ENCODE measurements around the gene PCDHGA1. TPM values are rescaled to one million over a fixed set of nuclear protein-coding genes. Genes with fewer than 3 reads are reported as not detected.
A peak's percentile ranks its signal among the peaks of the same experiment; 100 is the strongest.

The PCDHGA1 gene
- total and polyA plus RNA-seq, 2 donors (not counting 1 experiment from before 2014, with no cell fraction given) = 0.06 to 0.64 TPM

- Mint-ChIP-seq H3K4me1 (peaks cover 8% of the 10 kb centered on the region), H3K27ac (no peak within 1 kb of the TSS), H3K27me3 (peaks cover 52% of the 10 kb centered on the region), H3K9me3 (ENCODE audit: insufficient read depth) (peaks cover 12% of the 10 kb centered on the region), H3K4me3 (peak within 1 kb of the TSS; percentile 65)
- no peak within 1 kb of the TSS for H3K9ac ChIP-seq (ENCODE audit: low read length)
- no peaks in the 10 kb centered on the region for H4K20me1 ChIP-seq (ENCODE audit: control insufficient read depth, insufficient read depth, low read length, poor library complexity, severe bottlenecking)
- WGBS (ENCODE audit: insufficient coverage) = 40% methylated on average over 25 of the region's 27 CpGs
- ChIA-PET CTCF (interaction anchor here (0.6 to 2.0 kb wide), 4 partner anchors 34 to 641 kb away, joined by 3 to 5 read pairs (median 4); partner anchors contain the start of gene PCDHGB6), POLR2A (no interaction called here)
- H3K4me2 ChIP-seq (replicated peaks; ENCODE audit: low read depth, low read length, poor library complexity, severe bottlenecking) = peak within 1 kb of the TSS; percentile 14
- H3K4me3 ChIP-seq (ENCODE audit: control extremely low read depth in 1 of 5, extremely low read depth in 1 of 5, insufficient read depth in 1 of 5, low read depth in 2 of 5, low read length in 4 of 5) = peak within 1 kb of the TSS in 1 of 5 experiments; percentile 10
- H2AFZ ChIP-seq (ENCODE audit: insufficient read depth, low read depth, low read length, poor library complexity, severe bottlenecking) = peak within 1 kb of the TSS; percentile 38
- peaks cover 0 to 66% (median 33%) of the 10 kb centered on the region in 4 experiments for H3K27me3 ChIP-seq (replicated peaks in 1 of 4; ENCODE audit: control extremely low read depth in 1 of 4, control insufficient read depth in 3 of 4, insufficient read depth in 4 of 4, low read length in 3 of 4)
- no peak within 1 kb of the TSS for H3K27ac ChIP-seq (ENCODE audit: low read length in 2 of 2)
- intact Hi-C loops (cut with micrococcal nuclease) = no loop called here
- H3K9me3 ChIP-seq (ENCODE audit: control extremely low read depth in 1 of 3, control insufficient read depth in 2 of 3, insufficient read depth in 1 of 3, low read length in 2 of 3) = peaks cover 0 to 65% (median 49%) of the 10 kb centered on the region in 3 donors
- TF ChIP-seq CTCF (IDR thresholded peaks at IDR 0.05) = peak; percentile 41
- TF ChIP-seq EZH2 (IDR thresholded peaks at IDR 0.05; ENCODE audit: borderline replicate concordance, insufficient read depth, low read depth, low read length, poor library complexity, severe bottlenecking) = no peak
- no peak for ATAC-seq (ENCODE audit: low read depth)
- no peak for DNase-seq
- H3K4me1 ChIP-seq (ENCODE audit: control insufficient read depth in 2 of 2, insufficient read depth in 2 of 2, low read length in 2 of 2) = peaks cover 0 to 5% of the 10 kb centered on the region in 2 donors
- H3K79me2 ChIP-seq (ENCODE audit: control insufficient read depth, insufficient read depth, low read length) = no peaks in the 10 kb centered on the region
- no peaks in the 10 kb centered on the region for H3K36me3 ChIP-seq (replicated peaks in 1 of 2; ENCODE audit: control extremely low read depth in 1 of 2, control insufficient read depth in 1 of 2, extremely low read depth in 1 of 2, insufficient read depth in 2 of 2, low read length in 1 of 2)
Observed at GRCh38 chr5:141373673-141374317, 43.5 kb downstream of the PCDHGA1 start, which contains the start of gene PCDHGA6. Gene PCDHGA6, plus strand, starts transcription at chr5:141373891. Its CDS starts 193 bp downstream, at chr5:141374084.

- no peak overlapping the region for H3K9ac ChIP-seq (ENCODE audit: low read length)
- no peaks in the 10 kb centered on the region for H3K36me3 ChIP-seq (replicated peaks in 1 of 2; ENCODE audit: control extremely low read depth in 1 of 2, control insufficient read depth in 1 of 2, extremely low read depth in 1 of 2, insufficient read depth in 2 of 2, low read length in 1 of 2)
- H3K4me3 ChIP-seq (ENCODE audit: control extremely low read depth in 1 of 5, extremely low read depth in 1 of 5, insufficient read depth in 1 of 5, low read depth in 2 of 5, low read length in 4 of 5) = no peak overlapping the region
- no peak overlapping the region for H3K27ac Mint-ChIP-seq
- no peaks in the 10 kb centered on the region for H4K20me1 ChIP-seq (ENCODE audit: control insufficient read depth, insufficient read depth, low read length, poor library complexity, severe bottlenecking)
- no peak overlapping the region for H3K27ac ChIP-seq (ENCODE audit: low read length in 2 of 2)
- intact Hi-C loops (cut with micrococcal nuclease) = no loop called here
- ATAC-seq (ENCODE audit: low read depth) (no peak), DNase-seq (no peak)
- ChIA-PET POLR2A (no interaction called here), CTCF (interaction anchor here (0.6 to 2.0 kb wide), 4 partner anchors 33 to 640 kb away, joined by 3 to 5 read pairs (median 4); partner anchors contain the start of gene PCDHGB6)
- 69% methylated on average over 14 of the region's 14 CpGs for WGBS (ENCODE audit: insufficient coverage)
- H3K4me2 ChIP-seq (replicated peaks; ENCODE audit: low read depth, low read length, poor library complexity, severe bottlenecking) = no peak overlapping the region
- no peak overlapping the region for H2AFZ ChIP-seq (ENCODE audit: insufficient read depth, low read depth, low read length, poor library complexity, severe bottlenecking)
- no peak overlapping the region for H3K4me3 Mint-ChIP-seq
- TF ChIP-seq EZH2 (IDR thresholded peaks at IDR 0.05; ENCODE audit: borderline replicate concordance, insufficient read depth, low read depth, low read length, poor library complexity, severe bottlenecking) (no peak), CTCF (IDR thresholded peaks at IDR 0.05) (no peak)
- peaks cover 47% of the 10 kb centered on the region for H3K27me3 Mint-ChIP-seq
- H3K27me3 ChIP-seq (replicated peaks in 1 of 4; ENCODE audit: control extremely low read depth in 1 of 4, control insufficient read depth in 3 of 4, insufficient read depth in 4 of 4, low read length in 3 of 4) = peaks cover 0 to 63% (median 33%) of the 10 kb centered on the region in 4 experiments
- peaks cover 0 to 5% of the 10 kb centered on the region in 2 donors for H3K4me1 ChIP-seq (ENCODE audit: control insufficient read depth in 2 of 2, insufficient read depth in 2 of 2, low read length in 2 of 2)
- peaks cover 12% of the 10 kb centered on the region for H3K9me3 Mint-ChIP-seq (ENCODE audit: insufficient read depth)
- H3K79me2 ChIP-seq (ENCODE audit: control insufficient read depth, insufficient read depth, low read length) = no peaks in the 10 kb centered on the region
- peaks cover 8% of the 10 kb centered on the region for H3K4me1 Mint-ChIP-seq
- H3K9me3 ChIP-seq (ENCODE audit: control extremely low read depth in 1 of 3, control insufficient read depth in 2 of 3, insufficient read depth in 1 of 3, low read length in 2 of 3) = peaks cover 0 to 65% (median 49%) of the 10 kb centered on the region in 3 donors
Observed at GRCh38 chr5:141374627-141375026, 44.3 kb downstream of the PCDHGA1 start.
